ENCODE measurements around the gene SDK2.

- TF ChIP-seq CTCF (IDR thresholded peaks at IDR 0.05; ENCODE audit: poor library complexity) = no peak
- TF ChIP-seq EZH2phosphoT487 (IDR thresholded peaks at IDR 0.05; ENCODE audit: low read depth, severe bottlenecking, unreplicated experiment) = no peak
Measured at GRCh38 chr17:73411313-73411747, 232.9 kb downstream of the SDK2 start.

Measured in hepatocyte (in vitro differentiated cells).